WTC11 (cell line): ENCODE measurements around the gene SIK2. TPM values are rescaled to one million over a fixed set of nuclear protein-coding genes. Genes with fewer than 3 reads are reported as not detected.

Experiments used
- ATAC-seq: fragments of 200-7000 bp; cut with Tn5 transposase; 2 replicates; pipeline ENCODE4 v1.10.0; 2021; ENCODE audit warnings: mild to moderate bottlenecking, moderate library complexity
- CTCF ChIA-PET: fragments of 300-600 bp; sonication (Branson Sonifier 250); formaldehyde crosslinking; loops from one replicate; lab custom pipeline; 2021; ENCODE audit warnings: antibody characterized with exemption; lab: Charles Lee
- POLR2A ChIA-PET: fragments of 350-600 bp; sonication (Branson Sonifier 250); formaldehyde crosslinking; loops from one replicate; lab custom pipeline; 2021; ENCODE audit warnings: antibody characterized with exemption; lab: Charles Lee
- DNase-seq: peaks from one replicate; pipeline ENCODE4 v3.0.0; 2021; ENCODE audit warnings: low spot score
- H3K27ac Mint-ChIP-seq: 2 replicates; pipeline ENCODE4 v1.8.0; 2021; ENCODE audit warnings: mixed read lengths
- H3K27me3 Mint-ChIP-seq: 2 replicates; pipeline ENCODE4 v1.8.0; 2021; ENCODE audit warnings: low read depth, mild to moderate bottlenecking, moderate library complexity, mixed read lengths
- H3K36me3 Mint-ChIP-seq: 2 replicates; pipeline ENCODE4 v1.8.0; 2021; ENCODE audit warnings: mixed read lengths
- H3K4me1 Mint-ChIP-seq: 2 replicates; pipeline ENCODE4 v1.8.0; 2022; ENCODE audit warnings: mixed read lengths
- H3K4me3 Mint-ChIP-seq: 2 replicates; pipeline ENCODE4 v1.8.0; 2021; ENCODE audit warnings: mild to moderate bottlenecking, moderate library complexity, mixed read lengths
- H3K9me3 Mint-ChIP-seq: 2 replicates; pipeline ENCODE4 v1.8.0; 2021; ENCODE audit warnings: mixed read lengths
- AR ChIP-seq: fragments of 250-450 bp; sonication (Bioruptor Pico); IDR thresholded peaks from 2 replicates; pipeline ENCODE4 v1.9.0; 2021; ENCODE audit warnings: mild to moderate bottlenecking
- ARID4B ChIP-seq: sonication (generic); formaldehyde crosslinking; IDR thresholded peaks from 2 replicates; pipeline ENCODE4 v1.8.0; 2023; ENCODE audit warnings: missing genetic modification reagents, mild to moderate bottlenecking, borderline replicate concordance
- ATF1 ChIP-seq: sonication (generic); formaldehyde crosslinking; IDR thresholded peaks from 2 replicates; pipeline ENCODE4 v1.8.1; 2023; ENCODE audit warnings: mild to moderate bottlenecking, moderate library complexity, missing genetic modification reagents
- CREB1 ChIP-seq: sonication (generic); formaldehyde crosslinking; IDR thresholded peaks from 2 replicates; pipeline ENCODE4 v1.8.0; 2023; ENCODE audit warnings: mild to moderate bottlenecking, missing genetic modification reagents
- EMX1 ChIP-seq: fragments of 250-450 bp; sonication (Bioruptor Pico); IDR thresholded peaks from 2 replicates; pipeline ENCODE4 v1.8.0; 2021; ENCODE audit warnings: mild to moderate bottlenecking
- FOXK1 ChIP-seq: sonication (generic); formaldehyde crosslinking; IDR thresholded peaks from 2 replicates; pipeline ENCODE4 v1.8.0; 2022; ENCODE audit warnings: mild to moderate bottlenecking, moderate library complexity, missing genetic modification reagents
- FOXP1 ChIP-seq: sonication (generic); formaldehyde crosslinking; IDR thresholded peaks from 2 replicates; pipeline ENCODE4 v1.8.0; 2022; ENCODE audit warnings: missing genetic modification reagents, mild to moderate bottlenecking, moderate library complexity, borderline replicate concordance
- MYBL2 ChIP-seq: sonication (generic); formaldehyde crosslinking; IDR thresholded peaks from 2 replicates; pipeline ENCODE4 v1.8.1; 2023; ENCODE audit warnings: mild to moderate bottlenecking, moderate library complexity, missing genetic modification reagents
- NFATC4 ChIP-seq: fragments of 250-450 bp; sonication (Bioruptor Pico); IDR thresholded peaks from 2 replicates; pipeline ENCODE4 v1.9.0; 2021; ENCODE audit warnings: mild to moderate bottlenecking
- NFE2L1 ChIP-seq: sonication (generic); formaldehyde crosslinking; IDR thresholded peaks from 2 replicates; pipeline ENCODE4 v1.8.1; 2023; ENCODE audit warnings: missing genetic modification reagents
- OVOL2 ChIP-seq: fragments of 250-450 bp; sonication (Bioruptor Pico); IDR thresholded peaks from 2 replicates; pipeline ENCODE4 v1.9.0; 2021; ENCODE audit warnings: mild to moderate bottlenecking, borderline replicate concordance
- PRRX2 ChIP-seq: fragments of 250-450 bp; sonication (Bioruptor Pico); IDR thresholded peaks from 2 replicates; pipeline ENCODE4 v1.8.0; 2021; ENCODE audit warnings: mild to moderate bottlenecking
- SMAD4 ChIP-seq: sonication (generic); formaldehyde crosslinking; IDR thresholded peaks from 2 replicates; pipeline ENCODE4 v1.8.0; 2022; ENCODE audit warnings: mild to moderate bottlenecking, missing genetic modification reagents
- SOX15 ChIP-seq: fragments of 250-450 bp; sonication (Bioruptor Pico); IDR thresholded peaks from 2 replicates; pipeline ENCODE4 v1.9.0; 2021; ENCODE audit warnings: mild to moderate bottlenecking
- ZNF121 ChIP-seq: sonication (generic); formaldehyde crosslinking; IDR thresholded peaks from 2 replicates; pipeline ENCODE4 v1.8.0; 2023; ENCODE audit warnings: missing genetic modification reagents
- ZNF138 ChIP-seq: sonication (generic); formaldehyde crosslinking; conservative IDR thresholded peaks from 2 replicates; pipeline ENCODE4 v1.8.1; 2022; ENCODE audit warnings: mild to moderate bottlenecking, moderate library complexity, missing genetic modification reagents
- ZNF416 ChIP-seq: fragments of 250-450 bp; sonication (Bioruptor Pico); IDR thresholded peaks from 2 replicates; pipeline ENCODE4 v1.9.0; 2021; ENCODE audit warnings: mild to moderate bottlenecking, inconsistent platforms
- ZNF532 ChIP-seq: fragments of 250-450 bp; sonication (Bioruptor Pico); IDR thresholded peaks from 2 replicates; pipeline ENCODE4 v1.9.0; 2021; ENCODE audit warnings: mild to moderate bottlenecking, borderline replicate concordance
- total RNA-seq: library from RNA; stranded (reverse); gene quantifications from 3 replicates; pipeline ENCODE4 v1.2.3, GENCODE V29; 2021
- TF ChIP-seq, protein P1 (sequence below): sonication (generic); formaldehyde crosslinking; IDR thresholded peaks from 2 replicates; pipeline ENCODE4 v1.8.0; 2022; ENCODE audit warnings: missing genetic modification reagents
- TF ChIP-seq, protein P2 (sequence below): fragments of 250-450 bp; sonication (Bioruptor Pico); IDR thresholded peaks from 2 replicates; pipeline ENCODE4 v1.9.0; 2021; ENCODE audit warnings: mild to moderate bottlenecking

The SIK2 gene
- total RNA-seq, 1 experiment from 2014 or later, result 7.2 TPM

- TF ChIP-seq ZNF532 (CRISPR knock-in tag) (no peak), OVOL2 (CRISPR knock-in tag) (no peak), ZNF138 (no peak), NFATC4 (CRISPR knock-in tag) (no peak), EMX1 (CRISPR knock-in tag) (no peak), PRRX2 (CRISPR knock-in tag) (no peak), SOX15 (CRISPR knock-in tag) (no peak), ARID4B (CRISPR knock-in tag) (no peak), MYBL2 (no peak), SMAD4 (CRISPR knock-in tag) (no peak), ZNF416 (CRISPR knock-in tag) (no peak)
- TF ChIP-seq, all 79 proteins: peak for 0
Measured at GRCh38 chr11:111683806-111684205, 81.6 kb downstream of the SIK2 start (continued).

DNA sequence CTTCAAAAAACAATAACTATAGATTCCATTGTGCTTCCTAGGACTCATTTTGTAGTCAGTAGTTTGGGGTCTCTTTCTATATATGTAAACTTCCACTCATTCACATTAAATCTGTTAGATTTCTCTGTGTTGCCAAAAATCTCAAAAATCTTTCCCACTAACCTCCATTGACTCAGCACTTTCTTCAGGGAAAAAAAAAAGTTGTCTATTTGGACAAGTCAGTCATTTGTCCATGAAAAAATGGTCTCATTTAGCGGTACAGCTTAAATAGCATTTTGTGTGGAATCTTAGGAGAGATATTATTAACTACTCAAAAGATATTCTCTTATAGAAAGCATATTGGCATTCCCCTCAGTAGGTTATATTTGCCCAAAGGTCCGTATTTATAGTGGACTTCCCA is 82.0 kb downstream of the SIK2 start:
- Mint-ChIP-seq H3K9me3 (no peaks in the 10 kb centered on the region), H3K36me3 (no peaks in the 10 kb centered on the region)
- POLR2A ChIA-PET, result no interaction called here
- DNase-seq, result no peak
- TF ChIP-seq, protein P1, sequence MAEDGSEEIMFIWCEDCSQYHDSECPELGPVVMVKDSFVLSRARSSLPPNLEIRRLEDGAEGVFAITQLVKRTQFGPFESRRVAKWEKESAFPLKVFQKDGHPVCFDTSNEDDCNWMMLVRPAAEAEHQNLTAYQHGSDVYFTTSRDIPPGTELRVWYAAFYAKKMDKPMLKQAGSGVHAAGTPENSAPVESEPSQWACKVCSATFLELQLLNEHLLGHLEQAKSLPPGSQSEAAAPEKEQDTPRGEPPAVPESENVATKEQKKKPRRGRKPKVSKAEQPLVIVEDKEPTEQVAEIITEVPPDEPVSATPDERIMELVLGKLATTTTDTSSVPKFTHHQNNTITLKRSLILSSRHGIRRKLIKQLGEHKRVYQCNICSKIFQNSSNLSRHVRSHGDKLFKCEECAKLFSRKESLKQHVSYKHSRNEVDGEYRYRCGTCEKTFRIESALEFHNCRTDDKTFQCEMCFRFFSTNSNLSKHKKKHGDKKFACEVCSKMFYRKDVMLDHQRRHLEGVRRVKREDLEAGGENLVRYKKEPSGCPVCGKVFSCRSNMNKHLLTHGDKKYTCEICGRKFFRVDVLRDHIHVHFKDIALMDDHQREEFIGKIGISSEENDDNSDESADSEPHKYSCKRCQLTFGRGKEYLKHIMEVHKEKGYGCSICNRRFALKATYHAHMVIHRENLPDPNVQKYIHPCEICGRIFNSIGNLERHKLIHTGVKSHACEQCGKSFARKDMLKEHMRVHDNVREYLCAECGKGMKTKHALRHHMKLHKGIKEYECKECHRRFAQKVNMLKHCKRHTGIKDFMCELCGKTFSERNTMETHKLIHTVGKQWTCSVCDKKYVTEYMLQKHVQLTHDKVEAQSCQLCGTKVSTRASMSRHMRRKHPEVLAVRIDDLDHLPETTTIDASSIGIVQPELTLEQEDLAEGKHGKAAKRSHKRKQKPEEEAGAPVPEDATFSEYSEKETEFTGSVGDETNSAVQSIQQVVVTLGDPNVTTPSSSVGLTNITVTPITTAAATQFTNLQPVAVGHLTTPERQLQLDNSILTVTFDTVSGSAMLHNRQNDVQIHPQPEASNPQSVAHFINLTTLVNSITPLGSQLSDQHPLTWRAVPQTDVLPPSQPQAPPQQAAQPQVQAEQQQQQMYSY, result no peak
- no peak for TF ChIP-seq ATF1 (CRISPR knock-in tag)
- no peak for TF ChIP-seq FOXP1 (CRISPR knock-in tag)
- TF ChIP-seq, protein P2, sequence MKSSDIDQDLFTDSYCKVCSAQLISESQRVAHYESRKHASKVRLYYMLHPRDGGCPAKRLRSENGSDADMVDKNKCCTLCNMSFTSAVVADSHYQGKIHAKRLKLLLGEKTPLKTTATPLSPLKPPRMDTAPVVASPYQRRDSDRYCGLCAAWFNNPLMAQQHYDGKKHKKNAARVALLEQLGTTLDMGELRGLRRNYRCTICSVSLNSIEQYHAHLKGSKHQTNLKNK (CRISPR knock-in tag), result no peak
- TF ChIP-seq ZNF121, result no peak
- no peak for TF ChIP-seq FOXK1 (CRISPR knock-in tag)
- no peak for TF ChIP-seq NFE2L1
- TF ChIP-seq CREB1, result no peak
- no peak for TF ChIP-seq MYBL2
- TF ChIP-seq AR (CRISPR knock-in tag), result no peak
- TF ChIP-seq ZNF138, result no peak
- TF ChIP-seq, all 79 proteins: peak for 0
- CTCF ChIA-PET, result no interaction called here
- peak overlapping the region; percentile 2; the same call in 1 of the 2 replicates for H3K27ac Mint-ChIP-seq
- no peaks in the 10 kb centered on the region for H3K27me3 Mint-ChIP-seq
- no peaks in the 10 kb centered on the region for H3K4me1 Mint-ChIP-seq
- no peak for ATAC-seq
- H3K4me3 Mint-ChIP-seq, result no peak overlapping the region
